OCI-LY1 (cell line): ENCODE results near the gene LTBP3.
A peak's percentile ranks its signal among the peaks of the same experiment; 100 is the strongest.
"Not testable (repeated sequence)": the region's sequence is repeated elsewhere in the genome, so short reads cannot be mapped to it uniquely, and the experiment has no call there.

Experiments
- H2AFZ ChIP-seq: fragments of 200-600 bp; sonication (generic), shearing (Covaris generic); 2 replicates; pipeline ENCODE4 v1.6.0; 2014; ENCODE audit warnings: antibody characterized with exemption, mild to moderate bottlenecking, low read length
- H3F3A ChIP-seq: fragments of 200-600 bp; sonication (generic), shearing (Covaris generic); 2 replicates; pipeline ENCODE4 v1.6.0; 2014; ENCODE audit warnings: mild to moderate bottlenecking, antibody characterized with exemption, low read length, moderate library complexity; ENCODE audit not compliant: insufficient read depth
- H3K27ac ChIP-seq: fragments of 200-600 bp; sonication (generic); 2 replicates; pipeline ENCODE4 v1.5.1; 2014; ENCODE audit warnings: low read length, mixed run types, mild to moderate bottlenecking, low read depth; ENCODE audit not compliant: poor library complexity, severe bottlenecking
- H3K27me3 ChIP-seq: fragments of 200-600 bp; sonication (generic); 2 replicates; pipeline ENCODE4 v1.6.0; 2014; ENCODE audit warnings: antibody characterized with exemption, mild to moderate bottlenecking, low read length, moderate library complexity; ENCODE audit not compliant: insufficient read depth
- H3K36me3 ChIP-seq: fragments of 200-600 bp; sonication (generic); 2 replicates; pipeline ENCODE4 v1.6.1; 2014; ENCODE audit warnings: mild to moderate bottlenecking, antibody characterized with exemption, low read length, moderate library complexity, mixed read lengths; ENCODE audit not compliant: insufficient read depth
- H3K4me1 ChIP-seq: fragments of 200-600 bp; sonication (generic); 2 replicates; pipeline ENCODE4 v1.5.1; 2014; ENCODE audit warnings: mild to moderate bottlenecking, low read length, moderate library complexity; ENCODE audit not compliant: insufficient read depth, severe bottlenecking
- H3K4me2 ChIP-seq: fragments of 200-600 bp; sonication (generic), shearing (Covaris generic); 2 replicates; pipeline ENCODE4 v1.6.1; 2014; ENCODE audit warnings: low read length
- H3K4me3 ChIP-seq: fragments of 200-600 bp; sonication (generic); 2 replicates; pipeline ENCODE4 v1.5.1; 2014; ENCODE audit warnings: low read length, low read depth, mild to moderate bottlenecking, mixed read lengths; ENCODE audit not compliant: poor library complexity, severe bottlenecking
- H3K79me2 ChIP-seq: fragments of 200-600 bp; shearing (Covaris generic); 2 replicates; pipeline ENCODE4 v1.6.1; 2016; ENCODE audit warnings: mixed run types, low read length, mixed read lengths; ENCODE audit not compliant: insufficient read depth
- H3K9ac ChIP-seq: fragments of 200-600 bp; sonication (generic), shearing (Covaris generic); 2 replicates; pipeline ENCODE4 v1.6.1; 2014; ENCODE audit warnings: mild to moderate bottlenecking, low read length, mixed read lengths
- H3K9me2 ChIP-seq: fragments of 200-600 bp; sonication (generic), shearing (Covaris generic); 2 replicates; pipeline ENCODE4 v1.6.1; 2014; ENCODE audit warnings: low read depth, mild to moderate bottlenecking, low read length, mixed read lengths
- H3K9me3 ChIP-seq: fragments of 200-600 bp; shearing (Covaris generic); 2 replicates; pipeline ENCODE4 v1.6.1; 2014; ENCODE audit warnings: low read length, mixed read lengths
- H4K20me1 ChIP-seq: fragments of 200-600 bp; sonication (generic), shearing (Covaris generic); 2 replicates; pipeline ENCODE4 v1.6.0; 2016; ENCODE audit warnings: mild to moderate bottlenecking, low read length; ENCODE audit not compliant: insufficient read depth
- EZH2 ChIP-seq: fragments of 200-600 bp; sonication (generic), shearing (Covaris generic); IDR thresholded peaks from 2 replicates; pipeline ENCODE4 v1.8.0; 2017; ENCODE audit warnings: borderline replicate concordance, mixed run types, mild to moderate bottlenecking, antibody characterized with exemption, low read length, moderate library complexity, mixed read lengths
- TF ChIP-seq, protein P1 (sequence below): fragments of 200-600 bp; sonication (generic), shearing (Covaris generic); IDR thresholded peaks from 2 replicates; pipeline ENCODE4 v1.5.1; 2017; ENCODE audit warnings: mild to moderate bottlenecking, antibody characterized with exemption, low read length, moderate library complexity, mixed read lengths

The LTBP3 gene

DNA sequence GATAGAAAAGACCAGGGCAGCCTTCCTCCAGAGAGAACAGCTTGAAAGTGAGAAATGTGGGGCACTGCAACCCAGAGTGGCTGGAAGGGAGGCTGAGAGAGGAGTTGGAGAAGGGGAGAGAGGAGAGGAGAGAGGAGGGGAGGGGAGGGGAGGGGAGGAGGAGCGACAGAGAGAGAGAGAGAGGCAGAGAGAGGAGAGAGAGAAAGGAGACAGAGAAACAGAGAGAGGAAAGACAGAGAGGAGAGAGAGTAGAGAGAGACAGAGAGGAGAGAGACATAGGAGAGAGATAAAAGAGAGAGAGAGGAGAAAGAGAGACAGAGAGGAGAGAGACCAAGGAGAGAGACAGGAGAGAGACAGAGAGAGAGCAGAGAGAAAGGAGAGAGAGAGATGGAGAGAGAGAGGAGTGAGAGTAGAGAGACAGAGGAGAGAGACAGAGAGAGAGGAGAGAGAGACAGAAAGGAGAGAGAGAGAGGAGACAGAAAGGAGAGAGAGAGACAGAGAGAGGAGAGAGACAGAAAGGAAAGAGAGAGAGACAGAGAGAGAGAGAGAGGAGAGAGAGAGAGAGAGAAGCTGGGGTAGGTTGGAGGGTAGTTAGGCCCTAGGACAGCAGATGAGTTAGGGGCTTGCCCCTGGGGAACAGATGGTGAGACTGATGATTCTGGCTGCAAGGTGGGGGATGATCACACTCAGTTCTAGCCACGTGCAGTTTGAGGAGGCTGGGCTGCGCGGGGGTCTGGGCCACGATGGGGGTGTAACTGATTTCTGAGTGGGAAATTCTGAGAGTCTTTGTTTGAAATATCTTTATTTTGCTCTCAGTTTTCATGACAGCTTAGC lies 41.8 kb downstream of the LTBP3 start:
- Histone ChIP-seq H2AFZ (no peak overlapping the region), H3K27ac (no peak overlapping the region), H3K36me3 (no peaks in the 10 kb centered on the region), H3K4me1 (no peaks in the 10 kb centered on the region), H3K4me2 (no peak overlapping the region), H3K9ac (no peak overlapping the region), H3K79me2 (no peaks in the 10 kb centered on the region), H3K27me3 (no peaks in the 10 kb centered on the region), H3F3A (no peaks in the 10 kb centered on the region; the same call in 1 of the 2 replicates), H3K9me3 (no peaks in the 10 kb centered on the region), H3K4me3 (no peak overlapping the region), H3K9me2 (no peaks in the 10 kb centered on the region), H4K20me1 (no peaks in the 10 kb centered on the region)
- TF ChIP-seq, protein P1, sequence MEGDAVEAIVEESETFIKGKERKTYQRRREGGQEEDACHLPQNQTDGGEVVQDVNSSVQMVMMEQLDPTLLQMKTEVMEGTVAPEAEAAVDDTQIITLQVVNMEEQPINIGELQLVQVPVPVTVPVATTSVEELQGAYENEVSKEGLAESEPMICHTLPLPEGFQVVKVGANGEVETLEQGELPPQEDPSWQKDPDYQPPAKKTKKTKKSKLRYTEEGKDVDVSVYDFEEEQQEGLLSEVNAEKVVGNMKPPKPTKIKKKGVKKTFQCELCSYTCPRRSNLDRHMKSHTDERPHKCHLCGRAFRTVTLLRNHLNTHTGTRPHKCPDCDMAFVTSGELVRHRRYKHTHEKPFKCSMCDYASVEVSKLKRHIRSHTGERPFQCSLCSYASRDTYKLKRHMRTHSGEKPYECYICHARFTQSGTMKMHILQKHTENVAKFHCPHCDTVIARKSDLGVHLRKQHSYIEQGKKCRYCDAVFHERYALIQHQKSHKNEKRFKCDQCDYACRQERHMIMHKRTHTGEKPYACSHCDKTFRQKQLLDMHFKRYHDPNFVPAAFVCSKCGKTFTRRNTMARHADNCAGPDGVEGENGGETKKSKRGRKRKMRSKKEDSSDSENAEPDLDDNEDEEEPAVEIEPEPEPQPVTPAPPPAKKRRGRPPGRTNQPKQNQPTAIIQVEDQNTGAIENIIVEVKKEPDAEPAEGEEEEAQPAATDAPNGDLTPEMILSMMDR: no peak
- TF ChIP-seq EZH2: no peak

DNA sequence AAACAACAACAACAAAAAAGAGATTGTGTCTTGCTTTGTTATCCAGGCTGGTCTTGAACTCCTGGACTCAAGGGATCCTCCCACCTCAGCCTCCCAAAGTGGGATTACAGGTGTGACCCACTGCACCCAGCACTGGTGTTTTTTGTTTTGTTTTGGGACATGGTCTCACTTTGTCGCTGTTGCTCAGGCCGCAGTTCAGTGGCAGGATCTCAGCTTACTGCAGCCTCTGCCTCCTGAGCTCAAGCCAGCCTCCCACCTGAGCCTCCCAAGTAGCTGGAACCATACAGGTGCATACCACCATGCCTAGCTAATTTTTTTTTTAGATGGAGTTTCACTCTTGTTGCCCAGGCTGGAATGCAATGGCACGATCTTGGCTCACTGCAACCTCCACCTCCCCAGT lies 45.8 kb downstream of the LTBP3 start:
- not testable (repeated sequence) for H3K79me2 ChIP-seq, H3K27ac ChIP-seq, H3K9me2 ChIP-seq, H4K20me1 ChIP-seq, H3K9me3 ChIP-seq, H3K36me3 ChIP-seq, H2AFZ ChIP-seq, H3K27me3 ChIP-seq, H3K4me2 ChIP-seq, H3F3A ChIP-seq, H3K9ac ChIP-seq, H3K4me3 ChIP-seq
- H3K4me1 ChIP-seq: peaks cover 36% of the 10 kb centered on the region

DNA sequence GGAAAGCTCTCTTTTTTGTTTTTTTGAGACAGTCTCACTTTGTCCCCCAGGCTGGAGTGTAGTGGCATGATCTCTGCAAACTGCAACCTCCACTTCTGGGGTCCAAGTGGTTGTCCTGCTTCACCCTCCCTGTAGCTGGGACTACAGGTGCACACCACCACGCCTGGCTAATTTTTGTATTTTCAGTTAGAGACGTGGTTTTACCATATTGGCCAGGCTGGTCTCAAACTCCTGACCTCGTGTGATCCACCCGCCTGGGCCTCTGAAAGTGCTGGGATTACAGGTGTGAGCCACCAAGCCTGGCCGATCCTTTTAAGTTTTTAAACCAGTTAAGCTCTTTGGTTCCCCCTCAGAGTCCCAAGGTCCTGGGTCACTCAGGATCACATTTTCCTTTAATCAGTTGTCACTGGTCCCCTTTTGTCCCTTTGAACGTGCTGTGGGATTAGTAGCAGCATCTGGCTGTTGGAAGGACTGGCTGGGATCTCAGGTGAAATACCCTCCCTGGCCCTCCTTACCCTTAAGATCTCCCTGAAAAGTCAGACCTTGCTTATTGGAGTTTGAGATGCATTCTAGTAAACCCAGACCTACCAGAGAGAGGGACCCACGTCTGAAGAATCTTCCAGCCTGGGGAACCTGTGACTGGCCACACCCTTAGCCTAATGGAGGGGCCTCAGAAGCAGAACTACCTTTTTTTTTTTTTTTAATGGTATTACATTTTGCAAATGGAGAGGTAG lies 51.2 kb downstream of the LTBP3 start:
- peaks cover 46% of the 10 kb centered on the region for H3K36me3 ChIP-seq
- TF ChIP-seq, protein P1: no peak
- TF ChIP-seq EZH2: no peak
- H3K9me2 ChIP-seq: no peaks in the 10 kb centered on the region
- H3F3A ChIP-seq: peaks cover 57% of the 10 kb centered on the region
- H4K20me1 ChIP-seq: no peaks in the 10 kb centered on the region
- H3K27ac ChIP-seq: peak overlapping the region; percentile 88
- H3K4me3 ChIP-seq: no peak overlapping the region
- H3K79me2 ChIP-seq: peaks cover 31% of the 10 kb centered on the region
- H3K4me1 ChIP-seq: peaks cover 83% of the 10 kb centered on the region
- H3K27me3 ChIP-seq: no peaks in the 10 kb centered on the region
- no peak overlapping the region for H2AFZ ChIP-seq
- no peak overlapping the region for H3K9ac ChIP-seq
- H3K9me3 ChIP-seq: no peaks in the 10 kb centered on the region
- H3K4me2 ChIP-seq: peak overlapping the region; percentile 95; the same call in 1 of the 2 replicates
